H1 (cell line): ENCODE measurements around the gene GLG1. TPM values are rescaled to one million over a fixed set of nuclear protein-coding genes. Genes with fewer than 3 reads are reported as not detected.
"Not testable (repeated sequence)": the region's sequence is repeated elsewhere in the genome, so short reads cannot be mapped to it uniquely, and the experiment has no call there.

ENCODE experiments used
- CTCF ChIA-PET: fragments of 300-600 bp; sonication (Branson Sonifier 250); formaldehyde crosslinking; loops from one replicate; lab custom pipeline; 2021; ENCODE audit not compliant: partially characterized antibody; lab: Charles Lee
- POLR2A ChIA-PET: fragments of 300-600 bp; sonication (Branson Sonifier 250); formaldehyde crosslinking; loops from one replicate; lab custom pipeline; 2021; ENCODE audit warnings: inconsistent platforms; ENCODE audit not compliant: partially characterized antibody; lab: Charles Lee
- DNase-seq, 2 experiments: peaks; one replicate each; pipeline versions ENCODE4 v3.0.0 to v3.0.0-alpha.2; 2010 to 2022; ENCODE audit warnings: low spot score in 2 of 2, low read depth in 1 of 2, mixed read lengths in 1 of 2
- FAIRE-seq: peaks from 2 replicates; lab custom pipeline; 2011; peaks lifted over from hg19 to GRCh38; lab: Jason Lieb, UNC
- H2AFZ ChIP-seq: 2 replicates; pipeline ENCODE4 v1.8.1; 2012; ENCODE audit warnings: low read length, inconsistent platforms
- H2AK5ac ChIP-seq: 2 replicates; pipeline ENCODE4 v1.6.1; 2013; ENCODE audit warnings: low read depth, low read length
- H2BK120ac ChIP-seq: replicated peaks from 2 replicates; pipeline ENCODE3; 2013; ENCODE audit warnings: low read depth, low read length, inconsistent platforms
- H2BK12ac ChIP-seq: 2 replicates; pipeline ENCODE4 v1.6.1; 2013; ENCODE audit warnings: low read depth, low read length
- H2BK15ac ChIP-seq: 2 replicates; pipeline ENCODE4 v1.6.1; 2013; ENCODE audit warnings: low read length
- H2BK20ac ChIP-seq: 2 replicates; pipeline ENCODE4 v1.6.1; 2013; ENCODE audit warnings: low read length
- H2BK5ac ChIP-seq: 2 replicates; pipeline ENCODE4 v1.6.1; 2013; ENCODE audit warnings: low read depth, low read length
- H3K14ac ChIP-seq: 2 replicates; pipeline ENCODE4 v1.6.1; 2013; ENCODE audit warnings: inconsistent platforms; ENCODE audit not compliant: insufficient read length
- H3K18ac ChIP-seq: 2 replicates; pipeline ENCODE4 v1.6.1; 2013; ENCODE audit warnings: low read length; ENCODE audit errors: extremely low read depth
- H3K23ac ChIP-seq: 2 replicates; pipeline ENCODE4 v1.6.1; 2013; ENCODE audit warnings: inconsistent platforms; ENCODE audit not compliant: insufficient read length
- H3K23me2 ChIP-seq: 2 replicates; pipeline ENCODE4 v1.6.1; 2013; ENCODE audit warnings: low read depth, low read length
- H3K27ac ChIP-seq: 2 replicates; pipeline ENCODE4 v1.6.1; 2011; ENCODE audit warnings: low read depth, low read length, inconsistent platforms
- H3K27me3 ChIP-seq, 4 experiments: replicated peaks in 1 of 4; 1 replicate in 1 of 4; 2 replicates in 3 of 4; pipeline versions ENCODE4 v1.6.1 to v1.8.1; 2011 to 2013; ENCODE audit warnings: low read length in 3 of 4, mild to moderate bottlenecking in 3 of 4, inconsistent platforms in 2 of 4, mixed read lengths in 2 of 4, moderate library complexity in 1 of 4; ENCODE audit not compliant: control insufficient read depth in 3 of 4, insufficient read depth in 3 of 4; ENCODE audit errors: extremely low read depth in 1 of 4
- H3K36me3 ChIP-seq, 4 experiments: 2 replicates each; pipeline versions ENCODE4 v1.6.1 to v1.8.1; 2011 to 2013; ENCODE audit warnings: mild to moderate bottlenecking in 4 of 4, low read length in 3 of 4, moderate library complexity in 2 of 4, control low read depth in 1 of 4, inconsistent platforms in 1 of 4; ENCODE audit not compliant: insufficient read depth in 4 of 4, control insufficient read depth in 2 of 4
- H3K4ac ChIP-seq: replicated peaks from 2 replicates; pipeline ENCODE3; 2013; ENCODE audit warnings: low read length, low read depth, mixed read lengths, inconsistent platforms; ENCODE audit not compliant: insufficient read length
- H3K4me1 ChIP-seq, 4 experiments: replicated peaks in 1 of 4; 1 replicate in 1 of 4; 2 replicates in 3 of 4; pipeline versions ENCODE4 v1.6.1 to v1.8.1; 2011 to 2013; ENCODE audit warnings: low read length in 3 of 4, inconsistent platforms in 2 of 4, mixed read lengths in 1 of 4; ENCODE audit not compliant: insufficient read depth in 4 of 4, control insufficient read depth in 3 of 4
- H3K4me2 ChIP-seq, 2 experiments: 2 replicates each; pipeline versions ENCODE4 v1.6.1 to v1.8.1; 2011 to 2013; ENCODE audit warnings: low read depth in 2 of 2, low read length in 2 of 2, control low read depth in 1 of 2, inconsistent platforms in 1 of 2, mild to moderate bottlenecking in 1 of 2; ENCODE audit not compliant: insufficient read depth in 1 of 2
- H3K4me3 ChIP-seq, 4 experiments: fragments of 200-600, 300-600 bp in 1 of 4; sonication (generic), shearing (Covaris generic), sonication (Bioruptor Twin) in 1 of 4; 2 replicates each; pipeline versions ENCODE4 v1.5.1 to v1.8.1; 2011 to 2016; ENCODE audit warnings: low read length in 4 of 4, low read depth in 3 of 4, control low read depth in 2 of 4, inconsistent platforms in 2 of 4, mild to moderate bottlenecking in 2 of 4, mixed read lengths in 1 of 4, moderate library complexity in 1 of 4; ENCODE audit not compliant: insufficient read depth in 2 of 4; ENCODE audit errors: extremely low read depth in 1 of 4
- H3K56ac ChIP-seq: replicated peaks from 2 replicates; pipeline ENCODE3; 2013; ENCODE audit warnings: low read depth, mild to moderate bottlenecking, mixed read lengths, low read length, inconsistent platforms; ENCODE audit not compliant: insufficient read length
- H3K79me1 ChIP-seq: 2 replicates; pipeline ENCODE4 v1.6.1; 2013; ENCODE audit warnings: low read depth, low read length, control low read depth
- H3K79me2 ChIP-seq, 2 experiments: 2 replicates each; pipeline versions ENCODE4 v1.6.1 to v1.8.1; 2012 to 2013; ENCODE audit warnings: low read length in 2 of 2, mild to moderate bottlenecking in 2 of 2, inconsistent platforms in 1 of 2; ENCODE audit not compliant: insufficient read depth in 2 of 2, control insufficient read depth in 1 of 2
- H3K9ac ChIP-seq, 4 experiments: replicated peaks in 1 of 4; 1 replicate in 1 of 4; 2 replicates in 3 of 4; pipeline versions ENCODE4 v1.6.1 to v1.8.1; 2011 to 2013; ENCODE audit warnings: low read depth in 3 of 4, low read length in 3 of 4, control low read depth in 2 of 4, mild to moderate bottlenecking in 2 of 4, moderate library complexity in 2 of 4, inconsistent platforms in 1 of 4; ENCODE audit errors: extremely low read depth in 1 of 4
- H3K9me3 ChIP-seq, 2 experiments: 2 replicates each; pipeline versions ENCODE4 v1.6.1 to v1.8.1; 2012 to 2013; ENCODE audit warnings: mild to moderate bottlenecking in 2 of 2, moderate library complexity in 2 of 2, control low read depth in 1 of 2, inconsistent platforms in 1 of 2, low read depth in 1 of 2, low read length in 1 of 2, mixed read lengths in 1 of 2; ENCODE audit not compliant: insufficient read depth in 2 of 2
- H4K20me1 ChIP-seq, 2 experiments: replicated peaks in 1 of 2; 2 replicates each; pipeline versions ENCODE3 to v1.8.1; 2011 to 2013; ENCODE audit warnings: inconsistent platforms in 2 of 2, low read length in 2 of 2, mild to moderate bottlenecking in 1 of 2; ENCODE audit not compliant: insufficient read depth in 2 of 2, control insufficient read depth in 1 of 2
- H4K5ac ChIP-seq: 2 replicates; pipeline ENCODE4 v1.6.1; 2013; ENCODE audit warnings: low read length, low read depth, mixed read lengths, inconsistent platforms; ENCODE audit not compliant: insufficient read length
- H4K8ac ChIP-seq: 2 replicates; pipeline ENCODE4 v1.8.0; 2013; ENCODE audit warnings: mild to moderate bottlenecking, moderate library complexity, low read length, inconsistent platforms; ENCODE audit not compliant: insufficient read depth; ENCODE audit errors: extremely low read depth
- H4K91ac ChIP-seq: replicated peaks from 2 replicates; pipeline ENCODE3; 2013; ENCODE audit warnings: low read length, mixed read lengths, inconsistent platforms; ENCODE audit not compliant: insufficient read length
- BCL11A ChIP-seq, 2 experiments: IDR thresholded peaks; one replicate each; pipeline ENCODE4 v1.6.1; 2011; ENCODE audit warnings: low read depth in 2 of 2, low read length in 2 of 2, mild to moderate bottlenecking in 2 of 2
- KDM4A ChIP-seq: IDR thresholded peaks from one replicate; pipeline ENCODE4 v1.7.1; 2012; ENCODE audit warnings: low read depth, mild to moderate bottlenecking, moderate library complexity, low read length, inconsistent platforms; ENCODE audit not compliant: severe bottlenecking
- MAFK ChIP-seq: IDR thresholded peaks from 2 replicates; pipeline ENCODE4 v1.6.1; 2012; ENCODE audit warnings: low read depth, mild to moderate bottlenecking, improper control_type of control experiment, low read length
- WGBS, 2 experiments: shearing (Covaris generic) in 1 of 2; methylation state at CpG; one replicate each; pipeline versions ENCODE4 v1.1.6 to v1.1.7; 2013 to 2015; ENCODE audit warnings: low lambda C conversion rate in 2 of 2, mixed read lengths in 2 of 2, inconsistent platforms in 1 of 2, low coverage in 1 of 2, missing lambda C conversion rate in 1 of 2; ENCODE audit not compliant: insufficient replicate concordance in 2 of 2, insufficient coverage in 1 of 2, insufficient read length in 1 of 2; ENCODE audit errors: extremely low coverage in 1 of 2, missing lambda C conversion rate in 1 of 2; 5-methylcytosine and 5-hydroxymethylcytosine counted together
- polyA plus RNA-seq, 7 experiments: library from polyadenylated mRNA; depleted of rRNA in 3 of 7; stranded (reverse) in 5 of 7; unstranded in 2 of 7; fragments of >200 nt in 5 of 7; fragments of 200-250 nt in 2 of 7; gene quantifications; 1 replicate in 5 of 7; 2 replicates in 1 of 7; 4 replicates in 1 of 7; pipeline versions ENCODE4 v1.2.1 to v1.2.3, GENCODE V29; 2011 to 2013; ENCODE audit warnings: missing spikeins in 2 of 7, mixed read lengths in 2 of 7
- total RNA-seq: library from RNA; stranded (reverse); fragmentation: NEBNext Ultra II Directional; extraction: Animal tissue kit (Norgen Biotek cat#: 25700); gene quantifications from 2 replicates; pipeline ENCODE4 v1.2.1, GENCODE V29; 2021

GLG1 gene
- total and polyA plus RNA-seq, 2 of the 8 experiments (the other 6 are each of a cell fraction or from before 2014, with no cell fraction given): 53.4 to 139 TPM

DNA sequence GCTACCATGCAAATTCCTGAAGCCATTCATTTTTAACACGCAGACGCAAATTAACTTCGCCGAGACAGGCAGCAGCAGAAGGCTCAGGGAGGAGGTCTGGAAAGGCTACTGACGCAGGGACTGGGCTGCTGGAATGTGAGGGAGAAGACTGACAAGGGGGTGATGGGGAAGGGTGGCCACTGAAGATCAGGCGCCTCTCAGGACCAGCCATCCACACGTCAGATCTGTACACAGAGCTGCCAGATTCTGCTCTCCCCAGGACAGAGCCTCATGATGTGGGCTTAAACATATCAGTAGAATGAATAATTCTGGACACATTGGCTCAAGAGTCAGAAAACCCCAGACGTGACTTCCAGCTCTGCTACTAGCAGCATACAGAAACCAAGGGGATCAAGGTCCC is 160.0 kb downstream of the GLG1 start (continued):
- TF ChIP-seq MAFK (no peak), BCL11A (IDR thresholded peaks at IDR 0.05; ENCODE audit: low read depth in 2 of 2, low read length in 2 of 2) (no peak), KDM4A (no peak)

DNA sequence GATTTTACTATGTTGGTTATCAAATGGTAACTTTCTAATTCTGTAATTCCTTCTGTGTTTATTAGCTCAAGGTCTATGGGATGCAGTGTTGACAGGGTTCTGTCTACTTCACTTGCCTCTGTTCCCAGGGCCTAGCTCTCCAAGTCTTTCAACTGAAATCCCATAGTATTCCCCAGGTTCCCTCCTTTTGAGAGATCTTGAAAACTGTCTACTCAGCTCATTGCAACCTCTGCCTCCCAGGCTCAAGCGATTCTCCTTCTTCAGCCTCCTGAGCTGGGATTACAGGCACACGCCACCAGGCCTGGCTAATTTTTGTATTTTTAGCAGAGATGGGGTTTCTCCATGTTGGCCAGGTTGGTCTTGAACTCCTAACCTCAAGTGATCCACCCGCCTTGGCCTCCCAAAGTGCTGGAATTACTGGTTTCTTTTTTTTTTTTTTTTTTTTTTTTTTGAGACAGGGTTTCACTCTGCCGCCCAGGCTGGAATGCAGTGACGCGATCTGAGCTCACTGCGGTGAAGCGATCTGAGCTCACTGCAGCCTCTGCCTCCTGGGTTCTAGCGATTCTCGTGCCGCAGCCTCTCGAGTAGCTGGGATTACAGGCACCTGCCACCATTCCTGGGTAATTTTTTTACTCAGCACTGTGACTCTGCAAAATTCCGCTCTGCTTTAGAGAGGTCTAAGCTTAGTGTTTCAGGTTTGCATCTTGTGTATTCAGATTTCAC is 163.1 kb downstream of the GLG1 start:
- H3K9me3 ChIP-seq: not testable (repeated sequence)
- POLR2A ChIA-PET: interaction anchor here (0.7 kb wide), 1 partner anchor 13 kb away, joined by 3 read pairs; no protein-coding TSS in a partner anchor

More for the DNA sequence above, 163.1 kb downstream of the GLG1 start:
- FAIRE-seq, H2BK20ac ChIP-seq, H2BK5ac ChIP-seq, H3K36me3 ChIP-seq, H4K8ac ChIP-seq, H3K23ac ChIP-seq, H3K4me2 ChIP-seq, H2AK5ac ChIP-seq, H4K91ac ChIP-seq, H3K27ac ChIP-seq, H3K56ac ChIP-seq, H2BK120ac ChIP-seq, H3K27me3 ChIP-seq, H3K14ac ChIP-seq, H3K79me1 ChIP-seq, H3K4ac ChIP-seq, H3K4me1 ChIP-seq, H3K4me3 ChIP-seq, H3K79me2 ChIP-seq, H3K18ac ChIP-seq, CTCF ChIA-PET, DNase-seq, H4K20me1 ChIP-seq, H2BK15ac ChIP-seq, H3K23me2 ChIP-seq, H4K5ac ChIP-seq, H3K9ac ChIP-seq, H2BK12ac ChIP-seq, H2AFZ ChIP-seq: not testable (repeated sequence)
- 91% methylated on average over 11 of the region's 13 CpGs; no CpG with 5 or more reads in 1 of the 2 experiments for WGBS, 2 experiments
